ENCODE results near the gene SPEG. TPM values are rescaled to one million over a fixed set of nuclear protein-coding genes. Genes with fewer than 3 reads are reported as not detected.

The SPEG gene
- total RNA-seq, 2 experiments from 2014 or later, result 0.46 TPM; not detected in 1

GRCh38 chr2:219477179-219477578 is 42.5 kb downstream of the SPEG start:
- Histone ChIP-seq H3K36me3 (ENCODE audit: insufficient read depth, low read length) (no peaks in the 10 kb centered on the region), H3K9me3 (ENCODE audit: low read length) (no peaks in the 10 kb centered on the region), H4K20me1 (ENCODE audit: insufficient read depth, low read length) (no peaks in the 10 kb centered on the region; the same call in 1 of the 2 replicates), H3K9me2 (ENCODE audit: insufficient read depth, low read length) (no peaks in the 10 kb centered on the region), H3K4me2 (ENCODE audit: low read length) (no peak overlapping the region), H3K4me3 (ENCODE audit: low read depth, low read length, poor library complexity, severe bottlenecking) (no peak overlapping the region), H3K4me1 (ENCODE audit: insufficient read depth, low read length, poor library complexity, severe bottlenecking) (no peaks in the 10 kb centered on the region), H3K27ac (ENCODE audit: low read depth, low read length, poor library complexity, severe bottlenecking) (no peak overlapping the region), H2AFZ (ENCODE audit: low read length) (no peak overlapping the region), H3K79me2 (ENCODE audit: insufficient read depth, low read depth, low read length) (no peaks in the 10 kb centered on the region)
- no peak for DNase-seq (ENCODE audit: low spot score)
- no peak for TF ChIP-seq CTCF (conservative IDR thresholded peaks at IDR 0.05; ENCODE audit: low read length)
- TF ChIP-seq EZH2phosphoT487 (IDR thresholded peaks at IDR 0.05; ENCODE audit: borderline replicate concordance, low read depth, low read length), result no peak
- no TSS peak for BruUV-seq (replicated peaks)
- ChIA-PET POLR2A (no interaction called here), CTCF (ENCODE audit: unreplicated experiment) (no interaction called here)
- intact Hi-C loops (cut with micrococcal nuclease; ENCODE audit: unreplicated experiment), result no loop called here

GRCh38 chr2:219477815-219478214 is 43.2 kb downstream of the SPEG start:
- TF ChIP-seq CTCF (conservative IDR thresholded peaks at IDR 0.05; ENCODE audit: low read length) (no peak), EZH2phosphoT487 (IDR thresholded peaks at IDR 0.05; ENCODE audit: borderline replicate concordance, low read depth, low read length) (no peak)
- no peaks in the 10 kb centered on the region for H3K36me3 ChIP-seq (ENCODE audit: insufficient read depth, low read length)
- no TSS peak for BruUV-seq (replicated peaks)
- POLR2A ChIA-PET, result no interaction called here
- H2AFZ ChIP-seq (ENCODE audit: low read length), result no peak overlapping the region
- no peak for DNase-seq (ENCODE audit: low spot score)
- no peak overlapping the region for H3K27ac ChIP-seq (ENCODE audit: low read depth, low read length, poor library complexity, severe bottlenecking)
- no peaks in the 10 kb centered on the region for H3K79me2 ChIP-seq (ENCODE audit: insufficient read depth, low read depth, low read length)
- no peaks in the 10 kb centered on the region for H3K9me2 ChIP-seq (ENCODE audit: insufficient read depth, low read length)
- intact Hi-C loops (cut with micrococcal nuclease; ENCODE audit: unreplicated experiment), result no loop called here
- CTCF ChIA-PET (ENCODE audit: unreplicated experiment), result interaction anchor here (0.7 kb wide), 1 partner anchor 19 kb away, joined by 3 read pairs; no protein-coding TSS in a partner anchor
- no peaks in the 10 kb centered on the region for H3K9me3 ChIP-seq (ENCODE audit: low read length)
- H3K4me2 ChIP-seq (ENCODE audit: low read length), result no peak overlapping the region
- H3K4me3 ChIP-seq (ENCODE audit: low read depth, low read length, poor library complexity, severe bottlenecking), result no peak overlapping the region
- no peaks in the 10 kb centered on the region; the same call in 1 of the 2 replicates for H4K20me1 ChIP-seq (ENCODE audit: insufficient read depth, low read length)
- no peaks in the 10 kb centered on the region for H3K4me1 ChIP-seq (ENCODE audit: insufficient read depth, low read length, poor library complexity, severe bottlenecking)

- Histone ChIP-seq H2AFZ (ENCODE audit: low read length) (no peak overlapping the region), H3K79me2 (ENCODE audit: insufficient read depth, low read depth, low read length) (no peaks in the 10 kb centered on the region), H3K9me3 (ENCODE audit: low read length) (no peaks in the 10 kb centered on the region), H3K27ac (ENCODE audit: low read depth, low read length, poor library complexity, severe bottlenecking) (no peak overlapping the region), H3K36me3 (ENCODE audit: insufficient read depth, low read length) (no peaks in the 10 kb centered on the region), H3K4me1 (ENCODE audit: insufficient read depth, low read length, poor library complexity, severe bottlenecking) (no peaks in the 10 kb centered on the region), H3K4me2 (ENCODE audit: low read length) (no peak overlapping the region), H3K4me3 (ENCODE audit: low read depth, low read length, poor library complexity, severe bottlenecking) (no peak overlapping the region), H3K9me2 (ENCODE audit: insufficient read depth, low read length) (no peaks in the 10 kb centered on the region), H4K20me1 (ENCODE audit: insufficient read depth, low read length) (no peaks in the 10 kb centered on the region; the same call in 1 of the 2 replicates)
- no TSS peak for BruUV-seq (replicated peaks)
- POLR2A ChIA-PET, result no interaction called here
- DNase-seq (ENCODE audit: low spot score), result no peak
- CTCF ChIA-PET (ENCODE audit: unreplicated experiment), result no interaction called here
- intact Hi-C loops (cut with micrococcal nuclease; ENCODE audit: unreplicated experiment), result no loop called here
- no peak for TF ChIP-seq CTCF (conservative IDR thresholded peaks at IDR 0.05; ENCODE audit: low read length)
- no peak for TF ChIP-seq EZH2phosphoT487 (IDR thresholded peaks at IDR 0.05; ENCODE audit: borderline replicate concordance, low read depth, low read length)
Observed at GRCh38 chr2:219478916-219479315, 44.3 kb downstream of the SPEG start.
